ENCODE results near the gene PRKAR2B.

DNA sequence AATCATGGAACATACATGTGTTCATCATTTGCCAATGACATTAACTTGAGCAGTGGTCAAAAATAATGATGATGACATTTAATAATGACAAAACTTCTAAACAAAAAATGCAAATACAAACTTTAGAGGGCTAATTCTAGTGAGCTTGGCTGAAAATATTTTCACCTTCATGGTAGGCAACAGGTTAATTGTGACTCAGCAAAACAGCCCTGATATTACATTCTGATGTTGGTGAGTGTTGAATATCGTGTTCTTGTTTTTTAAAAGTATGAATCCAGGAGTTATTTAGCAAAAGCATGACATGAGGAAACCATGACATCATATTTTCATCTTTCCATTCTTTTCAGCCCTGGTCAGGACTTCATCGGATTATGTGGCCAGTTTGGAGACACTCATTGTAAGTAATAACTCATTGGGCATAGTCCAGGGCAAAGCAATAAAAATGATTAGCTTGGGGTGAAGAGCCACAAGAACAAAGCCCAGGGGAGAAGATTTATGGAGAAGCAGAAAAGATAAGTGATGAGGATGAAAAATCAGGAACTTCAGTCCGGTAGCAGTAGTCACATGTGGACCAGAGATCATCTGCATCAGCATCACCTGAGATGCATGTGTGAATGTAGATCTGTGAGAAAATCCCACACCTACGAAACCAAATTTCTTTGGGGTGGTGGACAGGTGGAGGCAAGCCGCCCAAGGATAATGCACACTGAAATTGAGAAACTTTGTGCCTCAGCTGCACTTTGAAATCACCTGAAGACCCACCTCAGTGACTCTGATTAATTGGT, 46.8 kb upstream of the PRKAR2B start:
- TF ChIP-seq, protein P1, sequence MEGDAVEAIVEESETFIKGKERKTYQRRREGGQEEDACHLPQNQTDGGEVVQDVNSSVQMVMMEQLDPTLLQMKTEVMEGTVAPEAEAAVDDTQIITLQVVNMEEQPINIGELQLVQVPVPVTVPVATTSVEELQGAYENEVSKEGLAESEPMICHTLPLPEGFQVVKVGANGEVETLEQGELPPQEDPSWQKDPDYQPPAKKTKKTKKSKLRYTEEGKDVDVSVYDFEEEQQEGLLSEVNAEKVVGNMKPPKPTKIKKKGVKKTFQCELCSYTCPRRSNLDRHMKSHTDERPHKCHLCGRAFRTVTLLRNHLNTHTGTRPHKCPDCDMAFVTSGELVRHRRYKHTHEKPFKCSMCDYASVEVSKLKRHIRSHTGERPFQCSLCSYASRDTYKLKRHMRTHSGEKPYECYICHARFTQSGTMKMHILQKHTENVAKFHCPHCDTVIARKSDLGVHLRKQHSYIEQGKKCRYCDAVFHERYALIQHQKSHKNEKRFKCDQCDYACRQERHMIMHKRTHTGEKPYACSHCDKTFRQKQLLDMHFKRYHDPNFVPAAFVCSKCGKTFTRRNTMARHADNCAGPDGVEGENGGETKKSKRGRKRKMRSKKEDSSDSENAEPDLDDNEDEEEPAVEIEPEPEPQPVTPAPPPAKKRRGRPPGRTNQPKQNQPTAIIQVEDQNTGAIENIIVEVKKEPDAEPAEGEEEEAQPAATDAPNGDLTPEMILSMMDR (conservative IDR thresholded peaks at IDR 0.05; ENCODE audit: low read depth, low read length): no peak
- TF ChIP-seq POLR2A (IDR thresholded peaks at IDR 0.05; ENCODE audit: low read depth, low read length) (no peak), BHLHE40 (IDR thresholded peaks at IDR 0.05; ENCODE audit: low read depth, low read length) (no peak), MAZ (IDR thresholded peaks at IDR 0.05; ENCODE audit: borderline replicate concordance, low read depth, low read length) (no peak), RAD21 (IDR thresholded peaks at IDR 0.05; ENCODE audit: low read length) (no peak), USF2 (IDR thresholded peaks at IDR 0.05; ENCODE audit: low read depth, low read length) (no peak)

Data from IMR-90 (cell line).